Thyroid gland (tissue), 4 donors: Measurements from ENCODE around the gene LAMA3.

Source experiments
- POLR2A ChIP-seq, 2 donors: fragments of 450-650 bp; IDR thresholded peaks; one replicate each; pipeline ENCODE4 v1.6.1; 2017; ENCODE audit warnings: antibody characterized with exemption in 2 of 2, mild to moderate bottlenecking in 2 of 2, moderate library complexity in 1 of 2
- TF ChIP-seq, protein P1 (sequence below), 6 experiments: fragments of 200-600 bp in 3 of 6; fragments of 450-650 bp in 3 of 6; sonication (generic) in 3 of 6; IDR thresholded peaks; one replicate each; pipeline ENCODE4 v1.5.1; 2016 to 2019; ENCODE audit warnings: antibody characterized with exemption in 6 of 6, mild to moderate bottlenecking in 2 of 6, inconsistent platforms in 1 of 6, moderate library complexity in 1 of 6

- TF ChIP-seq, protein P1, sequence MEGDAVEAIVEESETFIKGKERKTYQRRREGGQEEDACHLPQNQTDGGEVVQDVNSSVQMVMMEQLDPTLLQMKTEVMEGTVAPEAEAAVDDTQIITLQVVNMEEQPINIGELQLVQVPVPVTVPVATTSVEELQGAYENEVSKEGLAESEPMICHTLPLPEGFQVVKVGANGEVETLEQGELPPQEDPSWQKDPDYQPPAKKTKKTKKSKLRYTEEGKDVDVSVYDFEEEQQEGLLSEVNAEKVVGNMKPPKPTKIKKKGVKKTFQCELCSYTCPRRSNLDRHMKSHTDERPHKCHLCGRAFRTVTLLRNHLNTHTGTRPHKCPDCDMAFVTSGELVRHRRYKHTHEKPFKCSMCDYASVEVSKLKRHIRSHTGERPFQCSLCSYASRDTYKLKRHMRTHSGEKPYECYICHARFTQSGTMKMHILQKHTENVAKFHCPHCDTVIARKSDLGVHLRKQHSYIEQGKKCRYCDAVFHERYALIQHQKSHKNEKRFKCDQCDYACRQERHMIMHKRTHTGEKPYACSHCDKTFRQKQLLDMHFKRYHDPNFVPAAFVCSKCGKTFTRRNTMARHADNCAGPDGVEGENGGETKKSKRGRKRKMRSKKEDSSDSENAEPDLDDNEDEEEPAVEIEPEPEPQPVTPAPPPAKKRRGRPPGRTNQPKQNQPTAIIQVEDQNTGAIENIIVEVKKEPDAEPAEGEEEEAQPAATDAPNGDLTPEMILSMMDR (IDR thresholded peaks at IDR 0.05) = no peak
- TF ChIP-seq POLR2A (IDR thresholded peaks at IDR 0.05) = no peak
These were observed 283.2 kb downstream of the LAMA3 start for GRCh38 chr18:23972453-23972852.
